HepG2 (cell line): Measurements from ENCODE around the gene COMMD4. TPM values are rescaled to one million over a fixed set of nuclear protein-coding genes. Genes with fewer than 3 reads are reported as not detected.
A peak's percentile ranks its signal among the peaks of the same experiment; 100 is the strongest.

Experiments
- ARID5B ChIP-seq: IDR thresholded peaks from 2 replicates; pipeline ENCODE4 v1.4.0; 2020; ENCODE audit warnings: mild to moderate bottlenecking, missing genetic modification reagents
- CBX5 ChIP-seq: sonication (generic); formaldehyde crosslinking; IDR thresholded peaks from 2 replicates; pipeline ENCODE4 v1.4.0; 2020; ENCODE audit warnings: missing genetic modification reagents, borderline replicate concordance
- DBP ChIP-seq: sonication (generic); formaldehyde crosslinking; IDR thresholded peaks from 2 replicates; pipeline ENCODE4 v1.4.0; 2020; ENCODE audit warnings: missing genetic modification reagents; ENCODE audit errors: not compliant biosample characterization
- HNF4G ChIP-seq, 2 experiments: sonication (generic) in 1 of 2; formaldehyde crosslinking in 1 of 2; IDR thresholded peaks; 2 replicates each; pipeline versions ENCODE4 v1.4.0 to v1.6.1; 2011 to 2020; ENCODE audit warnings: borderline replicate concordance in 2 of 2, low read depth in 2 of 2, mild to moderate bottlenecking in 2 of 2, low read length in 1 of 2, missing genetic modification reagents in 1 of 2, moderate library complexity in 1 of 2
- KDM2A ChIP-seq: sonication (generic); formaldehyde crosslinking; IDR thresholded peaks from 2 replicates; pipeline ENCODE4 v1.4.0; 2020; ENCODE audit warnings: low read depth, missing genetic modification reagents, borderline replicate concordance
- MTA1 ChIP-seq: sonication (generic); formaldehyde crosslinking; IDR thresholded peaks from 2 replicates; pipeline ENCODE4 v1.4.0; 2020; ENCODE audit warnings: missing genetic modification reagents, mild to moderate bottlenecking, borderline replicate concordance
- NR0B2 ChIP-seq: sonication (generic); formaldehyde crosslinking; IDR thresholded peaks from 2 replicates; pipeline ENCODE4 v1.4.0; 2020; ENCODE audit warnings: mild to moderate bottlenecking, missing genetic modification reagents
- NR1H2 ChIP-seq: sonication (generic); formaldehyde crosslinking; IDR thresholded peaks from 2 replicates; pipeline ENCODE4 v1.8.1; 2022; ENCODE audit warnings: low read depth, missing genetic modification reagents, borderline replicate concordance
- PHF5A ChIP-seq: IDR thresholded peaks from one replicate; pipeline ENCODE4 v1.6.1; 2018; ENCODE audit warnings: low read depth, missing genetic modification reagents; ENCODE audit not compliant: unreplicated experiment
- RBM39 ChIP-seq: fragments of 200-400 bp; formaldehyde crosslinking; IDR thresholded peaks from one replicate; pipeline ENCODE4 v1.6.1; 2018; ENCODE audit warnings: antibody characterized with exemption, mild to moderate bottlenecking, low read depth, low read length; ENCODE audit not compliant: poor library complexity, severe bottlenecking
- TBL1XR1 ChIP-seq: fragments of 150-350 bp; IDR thresholded peaks from 2 replicates; pipeline ENCODE4 v1.6.1; 2014; ENCODE audit warnings: borderline replicate concordance, low read length; ENCODE audit not compliant: partially characterized antibody
- TFDP1 ChIP-seq: IDR thresholded peaks from 2 replicates; pipeline ENCODE4 v1.6.1; 2016; ENCODE audit warnings: missing compliant biosample characterization, missing genetic modification reagents, borderline replicate concordance
- YEATS2 ChIP-seq: sonication (generic); formaldehyde crosslinking; IDR thresholded peaks from 2 replicates; pipeline ENCODE4 v1.4.0; 2020; ENCODE audit warnings: missing genetic modification reagents, borderline replicate concordance
- ZBTB25 ChIP-seq: IDR thresholded peaks from 2 replicates; pipeline ENCODE4 v1.6.1; 2018; ENCODE audit warnings: missing genetic modification reagents
- ZNF121 ChIP-seq: sonication (generic); formaldehyde crosslinking; IDR thresholded peaks from 2 replicates; pipeline ENCODE4 v1.5.0; 2020; ENCODE audit warnings: mild to moderate bottlenecking, missing genetic modification reagents
- ZNF234 ChIP-seq: sonication (generic); formaldehyde crosslinking; conservative IDR thresholded peaks from 2 replicates; pipeline ENCODE4 v1.5.1; 2020; ENCODE audit warnings: mild to moderate bottlenecking, missing genetic modification reagents
- ZNF496 ChIP-seq: sonication (generic); formaldehyde crosslinking; IDR thresholded peaks from 2 replicates; pipeline ENCODE4 v1.8.1; 2023; ENCODE audit warnings: mild to moderate bottlenecking, moderate library complexity, missing genetic modification reagents; ENCODE audit not compliant: insufficient replicate concordance
- ZNF629 ChIP-seq: sonication (generic); formaldehyde crosslinking; conservative IDR thresholded peaks from 2 replicates; pipeline ENCODE4 v1.5.0; 2020; ENCODE audit warnings: missing genetic modification reagents
- ZNF670 ChIP-seq: sonication (generic); formaldehyde crosslinking; IDR thresholded peaks from 2 replicates; pipeline ENCODE4 v1.8.0; 2022; ENCODE audit warnings: mild to moderate bottlenecking, missing genetic modification reagents, borderline replicate concordance
- ZSCAN9 ChIP-seq: IDR thresholded peaks from 2 replicates; pipeline ENCODE4 v1.6.1; 2016; ENCODE audit warnings: borderline replicate concordance
- polyA plus RNA-seq, 8 experiments: library from polyadenylated mRNA; depleted of rRNA in 3 of 8; stranded (reverse) in 7 of 8; unstranded in 1 of 8; fragments of >200 nt; fragmentation: Illumina TruSeq in 4 of 8; extraction: Trizol in 4 of 8; gene quantifications; 2 replicates each; pipeline versions ENCODE4 v1.2.1 to v1.2.3, GENCODE V29; 2011 to 2016; ENCODE audit warnings: low read depth in 4 of 8, missing spikeins in 1 of 8, mixed read lengths in 1 of 8; ENCODE audit not compliant: insufficient read depth in 1 of 8
- total RNA-seq, 5 experiments: library from RNA; depleted of rRNA; stranded (reverse); fragments of >200 nt; fragmentation: Illumina TruSeq; extraction: Trizol; gene quantifications; 2 replicates each; pipeline ENCODE4 v1.2.3, GENCODE V29; 2016; ENCODE audit warnings: low read depth in 1 of 5

COMMD4 gene
- total and polyA plus RNA-seq, 2 of the 13 experiments (the other 11 are each of a cell fraction or from before 2014, with no cell fraction given), result 45.8 to 89.9 TPM

- TF ChIP-seq NR0B2 (CRISPR knock-in tag) (0 out of 2 replicates have a peak, but pooled peaks have one; percentile 53), ZNF234 (no peak), ZNF496 (no peak), CBX5 (CRISPR knock-in tag) (no peak), ARID5B (CRISPR knock-in tag) (0 out of 2 replicates have a peak, but pooled peaks have one; percentile 9), ZNF670 (CRISPR knock-in tag) (no peak), TFDP1 (CRISPR knock-in tag) (no peak), RBM39 (peak; percentile 92), YEATS2 (no peak; the same call in 1 of the 2 replicates), ZNF629 (CRISPR knock-in tag) (no peak), PHF5A (CRISPR knock-in tag) (no peak), TBL1XR1 (no peak), NR1H2 (peak; percentile 49; the same call in 1 of the 2 replicates), ZNF121 (CRISPR knock-in tag) (no peak), ZSCAN9 (CRISPR knock-in tag) (no peak), MTA1 (CRISPR knock-in tag) (peak; percentile 51; the same call in 1 of the 2 replicates), DBP (CRISPR knock-in tag) (no peak), HNF4G (IDR thresholded peaks at IDR 0.05; ENCODE audit: borderline replicate concordance, low read depth, low read length) (no peak), HNF4G (CRISPR knock-in tag; IDR thresholded peaks at IDR 0.05; ENCODE audit: borderline replicate concordance, low read depth) (no peak; the same call in 1 of the 2 replicates), ZBTB25 (no peak), KDM2A (CRISPR knock-in tag) (peak; percentile 86)
Measured at GRCh38 chr15:75347222-75348033, 11.6 kb downstream of the COMMD4 start (continued).
